GM23338 (cell line): ENCODE data around the gene TMEM271.

ENCODE experiments used
- CREB1 ChIP-seq: fragments of 250-450 bp; sonication (Bioruptor Pico); IDR thresholded peaks from 2 replicates; pipeline ENCODE4 v1.5.0; 2020; ENCODE audit warnings: low read depth, mild to moderate bottlenecking, moderate library complexity
- CTCF ChIP-seq, 2 experiments: fragments of 200-600 bp in 1 of 2; sonication (generic) in 1 of 2; conservative IDR thresholded peaks; 2 replicates each; pipeline versions ENCODE4 v1.5.1 to v1.6.1; 2016 to 2017; ENCODE audit warnings: antibody characterized with exemption in 2 of 2, low read depth in 2 of 2, mild to moderate bottlenecking in 2 of 2, moderate library complexity in 1 of 2

- TF ChIP-seq CTCF (conservative IDR thresholded peaks at IDR 0.05; ENCODE audit: low read depth in 2 of 2) (no peak), CREB1 (CRISPR knock-in tag) (peak; percentile 45; the same call in 1 of the 2 replicates)
Observed at GRCh38 chr4:548976-549375, 27.1 kb downstream of the TMEM271 start.
